ENCODE measurements around the gene SIRPA. TPM values are rescaled to one million over a fixed set of nuclear protein-coding genes. Genes with fewer than 3 reads are reported as not detected.

The SIRPA gene
- polyA plus RNA-seq, 6 donors from 2014 or later = 0.24 to 0.44 (median 0.26) TPM; not detected in 2

DNA sequence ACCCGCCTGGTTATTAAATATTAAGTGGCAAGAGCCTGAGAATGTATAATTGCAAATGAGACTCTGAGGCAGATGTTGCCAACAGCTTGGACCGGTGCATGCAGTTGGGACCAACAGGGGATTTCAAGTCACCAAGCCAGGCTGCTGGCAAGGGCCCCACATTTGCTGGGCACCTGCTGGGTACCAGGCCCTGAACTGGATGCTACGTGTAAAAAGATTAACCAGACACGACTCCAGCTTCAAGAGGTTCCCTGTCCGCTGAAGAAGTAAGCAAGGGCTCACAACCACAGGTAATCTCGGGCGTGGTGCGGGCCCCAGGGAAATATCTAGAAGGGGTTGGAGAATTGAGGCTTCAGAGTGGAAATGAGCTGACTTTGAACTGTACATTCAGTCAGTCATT is 13.2 kb upstream of the SIRPA start:
- Mint-ChIP-seq H3K4me3 (peak overlapping the region in 2 of 8 donors; percentile 32 to 40), H3K36me3 (peaks cover 4 to 8% of the 10 kb centered on the region in 2 donors), H3K9me3 (peaks cover 0 to 11% (median 3%) of the 10 kb centered on the region in 7 donors), H3K4me1 (peaks cover 41 to 53% (median 47%) of the 10 kb centered on the region in 3 donors), H3K27me3 (peaks cover 6 to 26% (median 14%) of the 10 kb centered on the region in 3 donors), H3K27ac (peak overlapping the region in 5 of 6 donors; percentile 19 to 83 (median 64))
- DNase-seq (no peak), ATAC-seq (ENCODE audit: low read depth in 2 of 2) (no peak)

DNA sequence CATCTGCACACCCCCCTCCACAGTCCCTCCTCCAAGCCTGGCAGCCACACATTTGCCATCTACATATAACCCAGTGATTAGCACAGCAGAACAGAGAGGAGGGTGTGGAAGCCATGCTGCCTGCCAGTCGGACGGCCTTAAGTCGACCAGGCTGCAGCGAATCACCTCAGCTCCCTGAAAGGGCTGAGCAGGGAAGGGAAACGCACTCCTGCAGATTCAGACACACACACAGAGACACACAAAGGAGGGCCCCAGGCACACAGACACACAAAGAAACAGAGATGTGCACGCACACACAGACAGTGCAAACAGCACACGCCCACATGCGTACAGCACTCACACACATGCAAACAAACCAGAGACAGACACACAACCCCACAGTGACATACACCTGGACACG is 11.2 kb upstream of the SIRPA start:
- Mint-ChIP-seq H3K27ac (peak overlapping the region in 3 of 6 donors; percentile 6 to 52 (median 25)), H3K36me3 (peaks cover 4 to 8% of the 10 kb centered on the region in 2 donors), H3K27me3 (peaks cover 22 to 35% (median 30%) of the 10 kb centered on the region in 3 donors), H3K9me3 (peaks cover 0 to 11% (median 3%) of the 10 kb centered on the region in 7 donors), H3K4me3 (peak overlapping the region in 2 of 8 donors; percentile 6 to 62), H3K4me1 (peaks cover 49 to 54% (median 53%) of the 10 kb centered on the region in 3 donors)
- ATAC-seq (ENCODE audit: low read depth in 2 of 2) = no peak
- DNase-seq = no peak

DNA sequence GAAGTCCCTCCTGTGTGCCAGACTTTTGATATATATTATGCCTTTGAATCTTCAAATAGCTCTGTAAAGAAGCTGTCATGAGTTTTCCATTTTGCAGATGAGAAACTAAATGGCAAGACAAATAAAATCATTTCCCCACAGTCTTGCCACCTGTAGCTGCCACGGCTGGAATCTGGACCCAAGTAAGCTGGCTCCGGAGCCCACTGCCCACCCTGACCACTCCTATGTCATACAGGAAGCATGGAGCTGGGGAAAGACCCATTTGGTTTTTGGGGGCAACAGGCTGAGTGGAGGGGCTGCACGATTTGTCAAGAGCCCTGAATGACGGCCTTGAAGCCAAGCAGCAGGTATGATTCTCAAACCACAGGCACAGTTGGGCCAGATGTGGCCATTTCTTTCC is 10.0 kb upstream of the SIRPA start:
- H3K36me3 Mint-ChIP-seq = peaks cover 4 to 8% of the 10 kb centered on the region in 2 donors
- no peak overlapping the region for H3K4me3 Mint-ChIP-seq
- H3K4me1 Mint-ChIP-seq = peaks cover 41 to 48% (median 44%) of the 10 kb centered on the region in 3 donors
- H3K9me3 Mint-ChIP-seq = peaks cover 0 to 11% (median 3%) of the 10 kb centered on the region in 7 donors
- ATAC-seq (ENCODE audit: low read depth in 2 of 2) (no peak), DNase-seq (no peak)
- peaks cover 26 to 39% (median 30%) of the 10 kb centered on the region in 3 donors for H3K27me3 Mint-ChIP-seq
- no peak overlapping the region for H3K27ac Mint-ChIP-seq

DNA sequence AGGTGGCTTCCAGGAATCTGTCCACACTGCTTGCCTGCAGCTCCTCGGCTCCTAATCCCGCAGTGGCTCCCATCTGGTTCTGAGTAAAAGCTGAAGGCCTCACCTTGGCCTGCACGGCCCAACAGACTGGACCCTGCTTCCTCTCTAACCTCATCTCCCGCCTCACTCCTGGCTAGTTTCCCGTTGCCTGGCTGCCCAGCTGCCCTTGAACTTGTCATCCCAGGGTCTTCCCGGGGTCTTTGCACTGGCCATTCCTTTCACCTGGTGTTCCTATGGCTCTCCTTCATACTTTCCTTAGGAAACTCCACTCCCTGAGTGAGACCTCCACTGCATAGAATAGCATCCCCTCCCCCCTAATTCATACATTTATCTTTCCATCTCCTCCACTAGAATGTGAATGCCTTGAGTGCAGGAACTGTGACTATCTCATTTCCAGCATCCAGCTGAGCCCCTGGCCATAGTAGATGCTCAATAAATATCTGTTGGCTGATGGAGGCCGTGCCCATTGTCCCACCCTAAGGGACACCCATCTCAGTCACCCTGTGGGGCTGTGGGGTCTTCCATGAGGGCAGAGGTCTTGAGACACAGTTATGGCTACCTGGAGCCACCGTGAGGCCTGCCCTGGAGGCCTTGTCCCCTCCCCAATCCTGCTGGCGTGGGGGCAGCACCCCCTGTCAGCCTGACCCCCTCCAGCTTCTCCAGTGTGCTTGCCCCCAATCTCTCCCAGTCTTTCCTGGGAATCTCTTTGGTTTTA is 9.1 kb upstream of the SIRPA start:
- no peak for ATAC-seq (ENCODE audit: low read depth in 2 of 2)
- Mint-ChIP-seq H3K36me3 (peaks cover 4 to 8% of the 10 kb centered on the region in 2 donors), H3K4me1 (peaks cover 35 to 41% (median 39%) of the 10 kb centered on the region in 3 donors), H3K27me3 (peaks cover 29 to 48% (median 36%) of the 10 kb centered on the region in 3 donors), H3K9me3 (peaks cover 0 to 11% (median 3%) of the 10 kb centered on the region in 7 donors), H3K4me3 (peak overlapping the region in 1 of 8 donors; percentile 61), H3K27ac (no peak overlapping the region)
- DNase-seq = no peak

DNA sequence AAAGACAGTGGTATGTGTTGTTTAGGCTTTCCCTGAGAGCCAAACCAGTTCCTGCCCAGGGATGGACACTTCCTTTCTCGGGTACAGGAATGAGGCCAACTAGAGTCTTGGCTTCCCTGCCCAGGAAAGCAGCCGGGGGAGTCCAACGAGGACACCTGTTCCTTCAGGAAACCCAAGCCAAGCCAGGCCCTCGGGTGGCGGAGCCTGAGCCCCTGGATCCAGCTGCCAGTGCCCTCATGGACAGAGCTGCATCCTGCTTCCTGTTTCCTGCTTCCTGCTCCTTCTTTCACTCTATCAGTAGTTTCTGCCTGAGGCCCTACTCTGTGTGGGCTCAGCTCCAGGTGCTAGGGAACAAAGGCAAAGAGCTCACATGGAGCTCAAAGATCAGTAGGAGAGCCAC is 7.9 kb upstream of the SIRPA start:
- no peak overlapping the region for H3K27ac Mint-ChIP-seq
- ATAC-seq (ENCODE audit: low read depth in 2 of 2) (no peak), DNase-seq (no peak)
- peaks cover 3 to 4% of the 10 kb centered on the region in 2 donors for H3K36me3 Mint-ChIP-seq
- H3K27me3 Mint-ChIP-seq = peaks cover 34 to 60% (median 45%) of the 10 kb centered on the region in 3 donors
- H3K4me3 Mint-ChIP-seq = no peak overlapping the region
- H3K4me1 Mint-ChIP-seq = peaks cover 25 to 32% (median 30%) of the 10 kb centered on the region in 3 donors
- peaks cover 0 to 7% (median 2%) of the 10 kb centered on the region in 7 donors for H3K9me3 Mint-ChIP-seq

DNA sequence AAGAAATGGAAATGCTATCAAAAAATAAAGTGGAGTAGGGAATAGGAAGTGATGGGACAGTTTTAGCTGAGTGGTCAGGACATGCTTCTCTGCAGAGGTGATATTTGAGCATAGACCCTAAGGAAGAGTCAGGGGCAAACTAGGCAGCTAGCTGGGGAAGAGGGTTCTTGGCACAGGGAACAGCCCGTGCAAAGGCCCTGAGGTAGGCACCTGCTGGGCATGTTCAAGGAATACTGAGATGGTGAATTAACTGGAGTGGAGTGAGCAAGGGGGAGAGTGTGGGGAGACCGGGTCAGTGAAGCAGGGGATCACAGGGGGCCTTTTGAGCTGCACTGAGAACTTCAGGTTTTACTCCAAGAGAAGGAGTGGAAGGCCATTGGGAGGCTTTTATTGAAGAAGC is 7.5 kb upstream of the SIRPA start:
- Mint-ChIP-seq H3K9me3 (peaks cover 0 to 5% (median 0%) of the 10 kb centered on the region in 7 donors), H3K4me3 (no peak overlapping the region), H3K4me1 (peaks cover 23 to 29% (median 29%) of the 10 kb centered on the region in 3 donors), H3K27me3 (peaks cover 39 to 64% (median 49%) of the 10 kb centered on the region in 3 donors), H3K27ac (peak overlapping the region in 1 of 6 donors; percentile 74), H3K36me3 (peaks cover 0 to 4% of the 10 kb centered on the region in 2 donors)
- ATAC-seq (ENCODE audit: low read depth in 2 of 2) (no peak), DNase-seq (no peak)

DNA sequence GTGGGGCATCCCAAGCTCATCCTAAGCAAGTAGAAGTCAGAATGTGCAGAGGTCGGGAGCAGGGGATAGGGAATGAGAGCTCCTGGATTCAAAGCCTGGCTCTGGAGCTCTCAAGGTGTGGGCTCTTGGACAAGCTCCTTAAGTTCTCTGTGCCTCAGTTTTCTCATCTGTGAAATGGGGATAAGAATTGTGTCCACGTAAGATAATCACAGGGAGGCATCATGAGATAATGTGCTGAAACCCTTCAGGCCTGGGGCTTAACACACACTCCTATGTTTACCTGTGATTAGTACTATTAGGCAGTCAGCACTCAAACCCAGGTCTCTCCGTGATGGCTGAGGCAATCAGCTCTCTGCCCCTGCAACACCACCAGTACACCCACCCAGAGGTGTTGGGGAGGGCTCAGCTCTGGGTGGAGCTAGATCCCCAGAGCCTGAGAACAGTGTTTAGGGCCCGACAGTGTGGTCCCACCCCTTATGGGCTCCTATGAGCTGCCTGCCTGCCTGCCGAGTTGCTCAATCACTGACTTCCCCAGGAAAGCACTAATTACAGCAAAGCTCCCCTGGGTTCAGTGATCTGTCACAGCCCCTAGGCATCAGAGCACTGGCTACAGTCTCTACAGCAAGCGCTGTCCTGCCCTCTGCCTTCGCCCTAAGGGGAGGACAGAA is 6.3 kb upstream of the SIRPA start:
- peaks cover 18 to 25% (median 23%) of the 10 kb centered on the region in 3 donors for H3K4me1 Mint-ChIP-seq
- no peak for DNase-seq
- H3K27me3 Mint-ChIP-seq = peaks cover 45 to 74% (median 60%) of the 10 kb centered on the region in 3 donors
- peaks cover 4% of the 10 kb centered on the region in 2 donors for H3K36me3 Mint-ChIP-seq
- H3K9me3 Mint-ChIP-seq = peaks cover 0 to 3% (median 0%) of the 10 kb centered on the region in 7 donors
- ATAC-seq (ENCODE audit: low read depth in 2 of 2) = no peak
- no peak overlapping the region for H3K27ac Mint-ChIP-seq
- H3K4me3 Mint-ChIP-seq = no peak overlapping the region

DNA sequence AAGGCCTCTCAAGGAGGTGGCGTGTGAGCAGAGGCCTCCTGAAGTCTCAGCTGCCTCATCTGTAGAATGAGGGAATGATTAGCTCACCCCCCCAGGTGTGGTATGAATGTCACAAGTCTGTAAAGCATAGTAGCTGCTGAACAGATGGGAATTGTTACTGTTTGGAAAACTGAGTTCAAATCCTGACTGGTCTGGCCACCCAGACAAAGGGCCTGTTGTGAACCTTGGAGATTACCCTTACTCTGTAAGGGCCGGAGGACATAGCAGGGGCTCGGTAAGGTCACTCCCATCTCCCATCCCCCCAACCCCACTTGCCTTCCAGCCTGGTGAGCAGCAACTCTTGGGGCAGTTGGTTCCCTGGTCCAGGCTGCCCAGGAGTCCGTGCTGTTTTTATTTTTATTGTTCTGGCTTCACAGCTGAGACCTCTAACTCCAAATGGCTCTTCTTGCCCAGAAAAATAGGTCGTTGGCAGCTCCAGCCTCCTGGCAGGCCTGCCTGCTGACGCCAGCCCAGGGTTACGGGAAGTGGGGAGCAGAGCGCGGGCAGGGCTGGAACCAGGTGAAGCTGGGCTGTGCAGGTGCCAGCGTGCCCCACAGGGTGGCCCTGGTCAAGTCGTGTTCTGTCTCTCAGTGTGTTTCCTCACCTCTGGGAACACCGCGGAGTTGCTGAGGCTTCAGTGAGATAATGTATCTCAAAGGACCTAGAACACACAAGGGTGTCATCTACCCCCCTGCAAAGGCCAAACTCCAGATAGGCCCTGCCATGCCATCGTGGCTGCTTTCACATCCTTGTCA is 4.5 kb upstream of the SIRPA start:
- Mint-ChIP-seq H3K27me3 (peaks cover 47 to 72% (median 62%) of the 10 kb centered on the region in 3 donors), H3K27ac (peak overlapping the region in 1 of 6 donors; percentile 57), H3K36me3 (peaks cover 4 to 7% of the 10 kb centered on the region in 2 donors), H3K4me1 (peaks cover 19 to 23% (median 21%) of the 10 kb centered on the region in 3 donors), H3K4me3 (peak overlapping the region in 1 of 8 donors; percentile 21), H3K9me3 (peaks cover 0 to 3% (median 0%) of the 10 kb centered on the region in 7 donors)
- ATAC-seq (ENCODE audit: low read depth in 2 of 2) (no peak), DNase-seq (no peak)

DNA sequence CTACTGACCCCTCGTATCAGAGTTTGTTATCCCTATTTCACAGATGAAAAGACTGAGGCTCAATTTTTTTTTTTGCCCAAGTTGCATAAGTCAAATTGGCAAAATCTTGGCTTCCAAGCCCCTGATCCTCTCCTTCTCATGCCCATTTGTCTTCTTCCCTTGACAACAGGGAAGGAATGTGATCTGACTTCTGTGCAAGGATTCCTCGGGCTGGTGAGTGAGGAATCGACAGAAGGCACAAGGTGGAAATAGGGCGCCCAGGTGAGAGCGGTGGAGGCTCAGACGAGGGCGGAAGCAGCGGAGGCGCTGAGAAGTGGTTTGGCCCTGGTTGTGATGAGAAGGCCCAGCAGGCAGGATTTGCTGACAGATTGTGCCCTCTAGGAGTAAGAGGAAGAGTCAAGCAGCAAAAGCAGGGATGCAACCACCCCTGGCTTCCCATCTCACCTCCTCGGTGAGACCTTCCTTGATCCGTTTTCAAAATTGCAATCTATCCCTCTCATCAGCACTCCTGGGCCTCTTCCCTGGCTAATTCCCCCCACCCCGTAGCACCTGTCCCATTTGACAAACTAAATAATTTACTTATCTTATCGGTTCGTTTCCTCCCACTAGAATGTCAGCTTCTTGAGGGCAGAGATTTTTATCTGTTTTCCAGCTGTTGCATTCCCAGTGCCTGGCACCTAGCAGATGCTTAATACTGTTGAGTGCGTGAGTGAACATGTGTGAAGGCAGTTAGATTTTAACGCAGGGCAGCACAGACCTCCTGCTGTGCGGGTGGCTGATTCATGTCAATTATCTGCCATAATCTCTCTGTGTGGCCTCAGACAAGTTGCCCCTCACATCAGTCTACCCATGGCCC is 3.7 kb upstream of the SIRPA start:
- peaks cover 27 to 32% (median 30%) of the 10 kb centered on the region in 3 donors for H3K4me1 Mint-ChIP-seq
- H3K4me3 Mint-ChIP-seq = peak overlapping the region in 1 of 8 donors; percentile 83
- no peak overlapping the region for H3K27ac Mint-ChIP-seq
- no peak for DNase-seq
- peaks cover 46 to 69% (median 54%) of the 10 kb centered on the region in 3 donors for H3K27me3 Mint-ChIP-seq
- no peak for ATAC-seq (ENCODE audit: low read depth in 2 of 2)
- peaks cover 0 to 3% (median 0%) of the 10 kb centered on the region in 7 donors for H3K9me3 Mint-ChIP-seq
- H3K36me3 Mint-ChIP-seq = peaks cover 0 to 7% of the 10 kb centered on the region in 2 donors

DNA sequence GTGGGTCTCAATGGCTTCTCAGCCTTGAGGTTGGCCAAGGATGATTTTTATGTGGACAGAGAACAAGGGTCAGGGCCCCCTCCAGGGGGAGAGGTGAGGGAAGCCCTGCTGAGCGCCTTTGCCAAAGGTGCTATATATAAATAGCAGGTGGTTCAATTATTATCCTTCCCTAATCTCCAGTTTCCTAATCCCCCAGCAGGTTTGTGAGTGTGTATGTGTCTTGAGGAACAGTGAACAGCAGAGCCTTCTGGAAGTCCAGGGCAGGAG is 3.2 kb upstream of the SIRPA start:
- Mint-ChIP-seq H3K36me3 (peaks cover 0 to 7% of the 10 kb centered on the region in 2 donors), H3K9me3 (peaks cover 0 to 3% (median 0%) of the 10 kb centered on the region in 7 donors), H3K4me3 (peak overlapping the region in 1 of 8 donors; percentile 83), H3K4me1 (peaks cover 32 to 37% (median 35%) of the 10 kb centered on the region in 3 donors), H3K27me3 (peaks cover 41 to 64% (median 50%) of the 10 kb centered on the region in 3 donors), H3K27ac (no peak overlapping the region)
- DNase-seq = no peak
- no peak for ATAC-seq (ENCODE audit: low read depth in 2 of 2)

DNA sequence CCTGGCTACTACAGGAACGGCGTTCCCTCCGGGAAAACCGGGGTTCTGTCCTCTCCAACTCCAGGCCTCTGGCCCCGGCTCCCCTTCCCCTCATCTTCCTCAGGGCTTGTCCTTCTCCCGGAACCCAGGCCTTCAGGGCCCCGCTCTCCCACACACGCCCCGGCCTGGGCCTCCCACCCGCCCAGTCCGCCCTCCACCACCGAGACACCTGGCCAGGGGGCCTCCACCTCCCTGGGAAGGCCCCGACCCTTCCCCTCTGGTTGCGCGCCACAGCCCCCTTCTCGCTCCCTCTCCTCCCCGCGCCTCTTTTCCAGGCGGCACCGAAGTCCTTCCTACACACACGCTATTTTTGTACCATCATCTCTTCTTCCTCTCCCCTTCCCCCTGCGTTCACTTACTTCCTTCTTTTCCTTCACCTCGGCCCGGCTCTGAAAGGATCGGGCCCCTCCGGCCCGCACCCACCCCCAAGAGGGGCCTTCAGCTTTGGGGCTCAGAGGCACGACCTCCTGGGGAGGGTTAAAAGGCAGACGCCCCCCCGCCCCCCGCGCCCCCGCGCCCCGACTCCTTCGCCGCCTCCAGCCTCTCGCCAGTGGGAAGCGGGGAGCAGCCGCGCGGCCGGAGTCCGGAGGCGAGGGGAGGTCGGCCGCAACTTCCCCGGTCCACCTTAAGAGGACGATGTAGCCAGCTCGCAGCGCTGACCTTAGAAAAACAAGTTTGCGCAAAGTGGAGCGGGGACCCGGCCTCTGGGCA is 1.3 kb upstream of the SIRPA start:
- H3K36me3 Mint-ChIP-seq = peaks cover 0 to 7% of the 10 kb centered on the region in 2 donors
- H3K27me3 Mint-ChIP-seq = peaks cover 25 to 50% (median 34%) of the 10 kb centered on the region in 3 donors
- ATAC-seq (ENCODE audit: low read depth in 2 of 2) (no peak), DNase-seq (no peak)
- H3K4me3 Mint-ChIP-seq = peak overlapping the region; percentile 73 to 89 (median 85)
- H3K9me3 Mint-ChIP-seq = no peaks in the 10 kb centered on the region
- peaks cover 43 to 44% (median 43%) of the 10 kb centered on the region in 3 donors for H3K4me1 Mint-ChIP-seq
- H3K27ac Mint-ChIP-seq = peak overlapping the region in 2 of 6 donors; percentile 82 to 85
